IMR-90 (cell line): ENCODE data around the gene PITPNM2. TPM values are rescaled to one million over a fixed set of nuclear protein-coding genes. Genes with fewer than 3 reads are reported as not detected.

Source experiments
- ATAC-seq: fragments of 200-7000 bp; cut with Tn5 transposase; 2 replicates; pipeline ENCODE4 v1.9.1; 2020; ENCODE audit warnings: low read depth, mild to moderate bottlenecking, moderate library complexity
- BruUV-seq: library from RNA; stranded (reverse); fragments of 400-500 nt; replicated peaks from 2 replicates; lab custom pipeline; 2021; lab: Mats Ljungman, UMichigan
- CTCF ChIA-PET: fragments of 300-600 bp; formaldehyde crosslinking; extraction: SDS; loops from one replicate; lab custom pipeline; 2021; ENCODE audit warnings: antibody characterized with exemption; lab: Yijun Ruan, JAX
- POLR2A ChIA-PET: fragments of 300-600 bp; sonication (Branson Sonifier 250); formaldehyde crosslinking; loops from one replicate; lab custom pipeline; 2022; ENCODE audit warnings: antibody characterized with exemption; ENCODE audit not compliant: unreplicated experiment; lab: Charles Lee
- DNase-seq: peaks from one replicate; pipeline ENCODE4 v3.0.0; 2013
- H2AFZ ChIP-seq: replicated peaks from 2 replicates; pipeline ENCODE3; 2013; ENCODE audit warnings: low read length, mild to moderate bottlenecking; ENCODE audit not compliant: poor library complexity
- H2AK5ac ChIP-seq: 2 replicates; pipeline ENCODE4 v1.6.1; 2013; ENCODE audit warnings: low read depth, low read length, inconsistent platforms
- H2AK9ac ChIP-seq: replicated peaks from 2 replicates; pipeline ENCODE3; 2013; ENCODE audit warnings: mild to moderate bottlenecking, low read depth, low read length, moderate library complexity; ENCODE audit not compliant: poor library complexity
- H2BK120ac ChIP-seq: 2 replicates; pipeline ENCODE4 v1.6.1; 2013; ENCODE audit warnings: low read depth, low read length, inconsistent platforms
- H2BK15ac ChIP-seq: 3 replicates; pipeline ENCODE4 v1.6.1; 2013; ENCODE audit warnings: low read depth, low read length, inconsistent platforms
- H2BK20ac ChIP-seq: 2 replicates; pipeline ENCODE4 v1.6.1; 2013; ENCODE audit warnings: low read depth, mild to moderate bottlenecking, inconsistent platforms, low read length, moderate library complexity
- H2BK5ac ChIP-seq: 2 replicates; pipeline ENCODE4 v1.6.1; 2013; ENCODE audit warnings: mild to moderate bottlenecking, low read depth, low read length, inconsistent platforms; ENCODE audit not compliant: poor library complexity, severe bottlenecking
- H3K14ac ChIP-seq: replicated peaks from 2 replicates; pipeline ENCODE4 v1.6.1; 2013; ENCODE audit warnings: low read depth, low read length, inconsistent platforms
- H3K18ac ChIP-seq: 2 replicates; pipeline ENCODE4 v1.6.1; 2013; ENCODE audit warnings: low read depth, low read length, control low read depth
- H3K23ac ChIP-seq: 2 replicates; pipeline ENCODE4 v1.6.1; 2013; ENCODE audit warnings: low read depth, low read length, inconsistent platforms
- H3K27ac ChIP-seq: 2 replicates; pipeline ENCODE4 v1.5.1; 2013; ENCODE audit warnings: mild to moderate bottlenecking, control low read depth, low read length; ENCODE audit not compliant: insufficient read depth
- H3K27me3 ChIP-seq: 2 replicates; pipeline ENCODE4 v1.6.1; 2013; ENCODE audit warnings: low read length; ENCODE audit not compliant: control insufficient read depth, insufficient read depth
- H3K36me3 ChIP-seq: 2 replicates; pipeline ENCODE4 v1.6.1; 2013; ENCODE audit warnings: low read length, mixed read lengths; ENCODE audit not compliant: control insufficient read depth, insufficient read depth
- H3K4ac ChIP-seq: 2 replicates; pipeline ENCODE4 v1.6.1; 2013; ENCODE audit warnings: low read depth, low read length, inconsistent platforms
- H3K4me1 ChIP-seq: 2 replicates; pipeline ENCODE4 v1.6.1; 2013; ENCODE audit warnings: low read length, mixed read lengths; ENCODE audit not compliant: control insufficient read depth, insufficient read depth
- H3K4me2 ChIP-seq: 2 replicates; pipeline ENCODE4 v1.6.1; 2013; ENCODE audit warnings: low read depth, mild to moderate bottlenecking, control low read depth, low read length, moderate library complexity
- H3K4me3 ChIP-seq: 2 replicates; pipeline ENCODE4 v1.5.1; 2013; ENCODE audit warnings: low read depth, mild to moderate bottlenecking, control low read depth, low read length, moderate library complexity; ENCODE audit not compliant: insufficient read depth
- H3K56ac ChIP-seq: 2 replicates; pipeline ENCODE4 v1.6.1; 2013; ENCODE audit warnings: low read length, inconsistent platforms; ENCODE audit not compliant: insufficient read depth; ENCODE audit errors: extremely low read depth
- H3K79me1 ChIP-seq, 2 experiments: 2 replicates each; pipeline ENCODE4 v1.6.1; 2013; ENCODE audit warnings: low read length in 2 of 2, inconsistent platforms in 1 of 2, low read depth in 1 of 2
- H3K9ac ChIP-seq: 2 replicates; pipeline ENCODE4 v1.6.1; 2013; ENCODE audit warnings: low read depth, low read length, control low read depth
- H3K9me1 ChIP-seq: 2 replicates; pipeline ENCODE4 v1.6.1; 2013; ENCODE audit warnings: low read length, inconsistent platforms; ENCODE audit not compliant: insufficient read depth
- H3K9me3 ChIP-seq: 2 replicates; pipeline ENCODE4 v1.6.1; 2013; ENCODE audit warnings: low read length; ENCODE audit not compliant: control insufficient read depth, insufficient read depth
- H4K20me1 ChIP-seq: 2 replicates; pipeline ENCODE4 v1.6.1; 2013; ENCODE audit warnings: low read length, inconsistent platforms; ENCODE audit not compliant: insufficient read depth
- H4K5ac ChIP-seq: 2 replicates; pipeline ENCODE4 v1.6.1; 2013; ENCODE audit warnings: mild to moderate bottlenecking, low read depth, low read length, control low read depth
- H4K8ac ChIP-seq, 2 experiments: 2 replicates each; pipeline ENCODE4 v1.6.1; 2013; ENCODE audit warnings: low read depth in 2 of 2, low read length in 2 of 2, control low read depth in 1 of 2, inconsistent platforms in 1 of 2
- H4K91ac ChIP-seq: 2 replicates; pipeline ENCODE4 v1.6.1; 2013; ENCODE audit warnings: low read depth, low read length, inconsistent platforms; ENCODE audit not compliant: insufficient read depth
- BHLHE40 ChIP-seq: fragments of 150-350 bp; IDR thresholded peaks from 2 replicates; pipeline ENCODE4 v1.6.1; 2016; ENCODE audit warnings: mild to moderate bottlenecking, low read depth, low read length
- CEBPB ChIP-seq: IDR thresholded peaks from 2 replicates; pipeline ENCODE4 v1.6.1; 2012; ENCODE audit warnings: low read depth, low read length, improper control_type of control experiment
- CHD1 ChIP-seq: IDR thresholded peaks from 2 replicates; pipeline ENCODE4 v1.6.1; 2012; ENCODE audit warnings: low read depth, low read length, improper control_type of control experiment
- CTCF ChIP-seq: conservative IDR thresholded peaks from 2 replicates; pipeline ENCODE4 v1.5.1; 2012; ENCODE audit warnings: mild to moderate bottlenecking, low read depth, low read length, improper control_type of control experiment
- ELK1 ChIP-seq: fragments of 150-350 bp; IDR thresholded peaks from 2 replicates; pipeline ENCODE4 v1.6.1; 2016; ENCODE audit warnings: low read depth, mild to moderate bottlenecking, low read length, moderate library complexity, borderline replicate concordance
- FOS ChIP-seq: fragments of 150-350 bp; IDR thresholded peaks from 2 replicates; pipeline ENCODE4 v1.6.1; 2016; ENCODE audit warnings: low read depth, low read length
- MAFK ChIP-seq: IDR thresholded peaks from 2 replicates; pipeline ENCODE4 v1.6.1; 2012; ENCODE audit warnings: low read depth, low read length, improper control_type of control experiment
- MAZ ChIP-seq: IDR thresholded peaks from 2 replicates; pipeline ENCODE4 v1.6.1; 2012; ENCODE audit warnings: low read depth, mild to moderate bottlenecking, low read length, improper control_type of control experiment, moderate library complexity, borderline replicate concordance
- MXI1 ChIP-seq: IDR thresholded peaks from 2 replicates; pipeline ENCODE4 v1.6.1; 2012; ENCODE audit warnings: low read depth, mild to moderate bottlenecking, low read length, moderate library complexity, borderline replicate concordance
- NFE2L2 ChIP-seq: fragments of 150-350 bp; IDR thresholded peaks from 2 replicates; pipeline ENCODE4 v1.6.1; 2016; ENCODE audit warnings: low read depth, mild to moderate bottlenecking, low read length
- POLR2A ChIP-seq: IDR thresholded peaks from 2 replicates; pipeline ENCODE4 v1.6.1; 2012; ENCODE audit warnings: mild to moderate bottlenecking, low read depth, low read length
- RAD21 ChIP-seq: IDR thresholded peaks from 2 replicates; pipeline ENCODE4 v1.6.1; 2012; ENCODE audit warnings: low read length, improper control_type of control experiment
- RCOR1 ChIP-seq: IDR thresholded peaks from 2 replicates; pipeline ENCODE4 v1.6.1; 2012; ENCODE audit warnings: mild to moderate bottlenecking, low read length, improper control_type of control experiment; ENCODE audit not compliant: insufficient replicate concordance
- RFX5 ChIP-seq: IDR thresholded peaks from 2 replicates; pipeline ENCODE4 v1.8.0; 2012; ENCODE audit warnings: low read depth, mild to moderate bottlenecking, low read length, moderate library complexity
- SMC3 ChIP-seq: fragments of 150-350 bp; IDR thresholded peaks from 2 replicates; pipeline ENCODE4 v1.6.1; 2016; ENCODE audit warnings: low read depth, mild to moderate bottlenecking, antibody characterized with exemption, low read length, moderate library complexity
- WGBS, 2 experiments: methylation state at CpG; one replicate each; pipeline versions ENCODE4 v1.1.5 to v1.1.7; 2013; ENCODE audit warnings: missing lambda C conversion rate in 2 of 2; ENCODE audit not compliant: insufficient read length in 1 of 2; ENCODE audit errors: extremely low coverage in 2 of 2; 5-methylcytosine and 5-hydroxymethylcytosine counted together
- dilution Hi-C: fragments of 300-500 bp; cut with HindIII; formaldehyde crosslinking; loops from one replicate; pipeline ENCODE4 v1.14.3; 2018; ENCODE audit warnings: low sequenced_read_pairs; ENCODE audit not compliant: unreplicated experiment
- in situ Hi-C: fragments of 300-500 bp; cut with MboI; formaldehyde crosslinking; loops from 3 replicates; pipeline ENCODE4 v1.14.3; 2019; ENCODE audit warnings: low sequenced_read_pairs, inconsistent platforms, mixed read lengths
- intact Hi-C: fragments of 100-400 bp; cut with micrococcal nuclease; formaldehyde crosslinking; loops from 2 replicates; pipeline ENCODE4 v1.10.0; 2022
- polyA plus RNA-seq, 3 experiments: library from polyadenylated mRNA; depleted of rRNA; stranded (reverse); fragments of >200 nt; gene quantifications; 2 replicates each; pipeline ENCODE4 v1.2.3, GENCODE V29; 2012; ENCODE audit warnings: low replicate concordance in 1 of 3
- total RNA-seq: library from RNA; depleted of rRNA; stranded (reverse); fragments of >200 nt; gene quantifications from 2 replicates; pipeline ENCODE4 v1.2.3, GENCODE V29; 2012
- TF ChIP-seq, protein P1 (sequence below): fragments of 150-350 bp; IDR thresholded peaks from 2 replicates; pipeline ENCODE4 v1.6.1; 2017; ENCODE audit warnings: mild to moderate bottlenecking, antibody characterized with exemption, low read length, low read depth

PITPNM2 gene
- total and polyA plus RNA-seq, 2 of the 4 experiments (the other 2 are of a cell fraction): 1.6 to 3.0 TPM

GRCh38 chr12:123165537-123165936 is 14.6 kb upstream of the PITPNM2 start:
- H3K4me1 ChIP-seq: no peaks in the 10 kb centered on the region
- BruUV-seq: no TSS peak
- no peak overlapping the region for H2BK15ac ChIP-seq
- ATAC-seq: no peak
- H3K9ac ChIP-seq: no peak overlapping the region
- ChIA-PET POLR2A (interaction anchor here (0.6 kb wide), 1 partner anchor 30 kb away, joined by 3 read pairs; no protein-coding TSS in a partner anchor), CTCF (no interaction called here)
- H3K56ac ChIP-seq: no peak overlapping the region
- no peak overlapping the region for H4K8ac ChIP-seq
- no peaks in the 10 kb centered on the region for H3K9me3 ChIP-seq
- H2AFZ ChIP-seq: no peak overlapping the region
- no peak overlapping the region for H4K5ac ChIP-seq
- no peaks in the 10 kb centered on the region for H4K20me1 ChIP-seq
- no peak for DNase-seq
- no peak overlapping the region for H2BK5ac ChIP-seq
- H3K18ac ChIP-seq: no peak overlapping the region
- 0 out of 4 replicates have a peak, but pooled peaks cover 0 to 4% of the 10 kb centered on the region in 2 experiments for H3K79me1 ChIP-seq
- intact Hi-C loops (no loop called here), dilution Hi-C loops (no loop called here), in situ Hi-C loops (no loop called here)
- H3K4me3 ChIP-seq: no peak overlapping the region
- H2BK20ac ChIP-seq: no peak overlapping the region
- peaks cover 3% of the 10 kb centered on the region; the same call in 1 of the 2 replicates for H3K9me1 ChIP-seq
- no peak overlapping the region for H3K4me2 ChIP-seq
- H2AK5ac ChIP-seq: no peak overlapping the region
- WGBS, 2 experiments: no CpG with 5 or more reads among the region's 4 CpGs
- H3K14ac ChIP-seq: no peak overlapping the region
- H3K23ac ChIP-seq: no peak overlapping the region
- H3K4ac ChIP-seq: no peak overlapping the region
- H2AK9ac ChIP-seq: no peak overlapping the region
- H3K27ac ChIP-seq: no peak overlapping the region
- H4K91ac ChIP-seq: no peak overlapping the region
- no peaks in the 10 kb centered on the region for H3K27me3 ChIP-seq
- TF ChIP-seq POLR2A (no peak), NFE2L2 (no peak), CEBPB (no peak), MXI1 (no peak), ELK1 (no peak), CTCF (no peak), RCOR1 (no peak), CHD1 (no peak), MAZ (no peak), RAD21 (no peak), RFX5 (no peak), SMC3 (no peak), FOS (no peak), BHLHE40 (no peak), MAFK (no peak)
- TF ChIP-seq, protein P1, sequence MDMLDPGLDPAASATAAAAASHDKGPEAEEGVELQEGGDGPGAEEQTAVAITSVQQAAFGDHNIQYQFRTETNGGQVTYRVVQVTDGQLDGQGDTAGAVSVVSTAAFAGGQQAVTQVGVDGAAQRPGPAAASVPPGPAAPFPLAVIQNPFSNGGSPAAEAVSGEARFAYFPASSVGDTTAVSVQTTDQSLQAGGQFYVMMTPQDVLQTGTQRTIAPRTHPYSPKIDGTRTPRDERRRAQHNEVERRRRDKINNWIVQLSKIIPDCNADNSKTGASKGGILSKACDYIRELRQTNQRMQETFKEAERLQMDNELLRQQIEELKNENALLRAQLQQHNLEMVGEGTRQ: no peak
- H2BK120ac ChIP-seq: no peak overlapping the region
- H3K36me3 ChIP-seq: peaks cover 11% of the 10 kb centered on the region
